ENCODE data around the gene RMDN3.

The RMDN3 gene

GRCh38 chr15:40773902-40774301 is 18.8 kb upstream of the RMDN3 start:
- DNase-seq (ENCODE audit: low read depth in 4 of 4, low spot score in 1 of 4): no peak

- no peak for DNase-seq (ENCODE audit: low read depth in 4 of 4, low spot score in 1 of 4)
Observed at GRCh38 chr15:40773496-40773895, 18.4 kb upstream of the RMDN3 start.

- DNase-seq (ENCODE audit: low read depth in 4 of 4, low spot score in 1 of 4): no peak
Observed at GRCh38 chr15:40772014-40772413, 17.0 kb upstream of the RMDN3 start.

- DNase-seq (ENCODE audit: low read depth in 4 of 4, low spot score in 1 of 4): no peak
Observed at GRCh38 chr15:40771242-40771641, 16.2 kb upstream of the RMDN3 start.

- no peak for DNase-seq (ENCODE audit: low read depth in 4 of 4, low spot score in 1 of 4)
Observed at GRCh38 chr15:40770147-40770721, 15.2 kb upstream of the RMDN3 start.

GRCh38 chr15:40769274-40770146 is 14.5 kb upstream of the RMDN3 start, which contains the start of gene C15orf62:
Gene C15orf62 (plus strand): TSS chr15:40769980. CDS start chr15:40770496, 516 bp downstream.
- peak in 3 of 4 experiments; percentile 36 to 59 (median 55) for DNase-seq (ENCODE audit: low read depth in 4 of 4, low spot score in 1 of 4)

- DNase-seq (ENCODE audit: low read depth in 4 of 4, low spot score in 1 of 4): no peak
Observed at GRCh38 chr15:40768521-40769273, 13.6 kb upstream of the RMDN3 start.

GRCh38 chr15:40767838-40768500 is 12.9 kb upstream of the RMDN3 start:
- DNase-seq (ENCODE audit: low read depth in 4 of 4, low spot score in 1 of 4): no peak

GRCh38 chr15:40766906-40767837 is 12.1 kb upstream of the RMDN3 start:
- no peak for DNase-seq (ENCODE audit: low read depth in 4 of 4, low spot score in 1 of 4)

GRCh38 chr15:40766194-40766815 is 11.3 kb upstream of the RMDN3 start:
- no peak for DNase-seq (ENCODE audit: low read depth in 4 of 4, low spot score in 1 of 4)

GRCh38 chr15:40764629-40765103 is 9.6 kb upstream of the RMDN3 start:
- DNase-seq (ENCODE audit: low read depth in 4 of 4, low spot score in 1 of 4): no peak

GRCh38 chr15:40763801-40764628 is 9.0 kb upstream of the RMDN3 start, which contains the start of gene GCHFR:
Gene GCHFR (plus strand): TSS chr15:40764068. CDS start chr15:40764181, 113 bp downstream.
- peak in 2 of 4 experiments; percentile 43 to 62 for DNase-seq (ENCODE audit: low read depth in 4 of 4, low spot score in 1 of 4)

GRCh38 chr15:40762919-40763800 is 8.1 kb upstream of the RMDN3 start:
- DNase-seq (ENCODE audit: low read depth in 4 of 4, low spot score in 1 of 4): peak in 1 of 4 experiments; percentile 22

GRCh38 chr15:40759961-40760360 is 4.9 kb upstream of the RMDN3 start:
- DNase-seq (ENCODE audit: low read depth in 4 of 4, low spot score in 1 of 4): no peak

GRCh38 chr15:40756938-40757337 is 1.9 kb upstream of the RMDN3 start:
- no peak for DNase-seq (ENCODE audit: low read depth in 4 of 4, low spot score in 1 of 4)

- no peak for DNase-seq (ENCODE audit: low read depth in 4 of 4, low spot score in 1 of 4)
Observed at GRCh38 chr15:40755812-40756208, 756 bp upstream of the RMDN3 start.

- no peak for DNase-seq (ENCODE audit: low read depth in 4 of 4, low spot score in 1 of 4)
Observed at GRCh38 chr15:40754574-40754882, 526 bp downstream of the RMDN3 start.

GRCh38 chr15:40751745-40752144 is 3.3 kb downstream of the RMDN3 start:
- DNase-seq (ENCODE audit: low read depth in 4 of 4, low spot score in 1 of 4): no peak

Measured in stimulated activated CD4-positive, alpha-beta T cell treated with anti-CD3 and anti-CD28 coated beads, Interleukin-1b, Interleukin-23, amount 100 ng/mL, for 24 hours (primary cell).